8988T (cell line): ENCODE measurements around the gene JAK3.

Experiments used
- DNase-seq: peaks from one replicate; pipeline ENCODE4 v3.0.0; 2011

Gene JAK3

DNA sequence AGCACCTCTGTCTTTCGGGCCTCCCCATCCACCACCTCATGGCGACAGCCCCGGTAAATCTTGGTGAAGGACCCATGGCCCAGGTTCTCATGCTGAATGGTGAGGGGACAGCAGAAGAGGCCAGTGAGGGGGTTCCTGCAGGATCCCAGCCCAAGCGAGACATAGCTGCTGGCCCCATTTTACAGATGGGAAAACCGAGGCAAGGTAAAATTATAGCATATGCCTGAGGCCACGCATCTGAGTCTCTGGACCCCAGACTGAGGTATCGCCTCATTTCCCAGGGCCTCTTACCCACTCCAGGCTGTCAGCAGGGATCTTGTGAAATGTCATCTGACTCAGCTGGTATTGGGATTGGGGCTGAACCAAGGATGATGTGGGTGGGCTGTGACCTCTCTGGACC lies 9.8 kb downstream of the JAK3 start:
- no peak for DNase-seq

DNA sequence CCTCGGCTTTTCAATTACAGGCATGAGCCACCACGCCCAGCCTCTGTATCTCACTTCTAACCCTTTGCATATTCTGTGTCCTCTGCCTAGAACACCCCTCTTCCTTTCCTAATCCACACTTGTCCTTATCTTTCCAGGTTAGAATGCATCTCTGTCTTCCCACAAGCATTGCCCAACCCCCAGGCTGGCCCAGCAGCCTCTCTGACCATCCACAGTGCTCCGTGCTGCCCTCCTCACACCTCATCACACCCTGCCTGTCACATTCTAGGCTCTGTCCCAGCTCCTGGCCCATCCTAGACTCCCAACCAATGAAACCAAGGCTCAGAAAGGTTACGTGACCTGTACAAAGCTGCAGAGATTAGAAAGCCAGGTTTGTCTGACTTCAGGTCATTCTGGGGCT lies 11.3 kb downstream of the JAK3 start:
- no peak for DNase-seq

DNA sequence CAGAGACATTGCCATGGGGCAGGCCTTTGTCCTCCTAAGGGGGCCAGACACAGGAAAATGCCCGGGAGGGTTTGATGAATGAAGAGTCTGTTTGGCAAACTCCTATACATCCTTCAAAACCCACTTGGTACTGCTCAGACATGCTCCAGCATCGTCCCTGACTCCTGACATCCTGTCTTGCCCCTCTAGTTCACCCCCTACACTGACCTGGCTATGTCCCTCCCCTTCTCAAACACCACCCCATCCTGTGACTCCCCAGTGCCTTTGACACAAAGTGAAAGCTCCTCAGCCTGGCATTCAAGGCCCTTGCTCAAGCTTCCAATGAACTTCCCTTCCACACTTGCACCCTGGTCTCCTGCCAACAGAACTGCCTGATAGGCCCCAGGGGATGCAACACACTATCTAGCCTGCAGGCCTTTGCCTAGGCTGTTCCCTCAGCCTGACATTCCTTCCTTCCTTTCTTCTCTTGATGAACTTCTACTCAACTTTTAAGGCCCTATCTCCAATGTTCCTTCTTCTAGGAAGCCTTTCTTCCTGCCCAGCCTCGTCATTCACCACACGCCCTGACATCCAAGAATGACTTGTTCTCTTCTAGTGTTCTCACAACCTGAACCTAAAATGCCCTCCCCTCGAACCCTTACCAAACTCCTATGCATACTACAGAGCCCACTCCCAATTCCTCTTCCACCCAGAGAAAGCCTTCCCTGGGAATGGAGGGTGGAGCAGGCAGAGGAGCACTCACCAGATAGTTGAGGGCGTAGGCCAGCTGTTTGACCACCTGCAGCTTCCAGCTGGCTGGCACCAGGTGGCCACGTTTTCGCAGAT lies 12.4 kb downstream of the JAK3 start:
- DNase-seq, result no peak

DNA sequence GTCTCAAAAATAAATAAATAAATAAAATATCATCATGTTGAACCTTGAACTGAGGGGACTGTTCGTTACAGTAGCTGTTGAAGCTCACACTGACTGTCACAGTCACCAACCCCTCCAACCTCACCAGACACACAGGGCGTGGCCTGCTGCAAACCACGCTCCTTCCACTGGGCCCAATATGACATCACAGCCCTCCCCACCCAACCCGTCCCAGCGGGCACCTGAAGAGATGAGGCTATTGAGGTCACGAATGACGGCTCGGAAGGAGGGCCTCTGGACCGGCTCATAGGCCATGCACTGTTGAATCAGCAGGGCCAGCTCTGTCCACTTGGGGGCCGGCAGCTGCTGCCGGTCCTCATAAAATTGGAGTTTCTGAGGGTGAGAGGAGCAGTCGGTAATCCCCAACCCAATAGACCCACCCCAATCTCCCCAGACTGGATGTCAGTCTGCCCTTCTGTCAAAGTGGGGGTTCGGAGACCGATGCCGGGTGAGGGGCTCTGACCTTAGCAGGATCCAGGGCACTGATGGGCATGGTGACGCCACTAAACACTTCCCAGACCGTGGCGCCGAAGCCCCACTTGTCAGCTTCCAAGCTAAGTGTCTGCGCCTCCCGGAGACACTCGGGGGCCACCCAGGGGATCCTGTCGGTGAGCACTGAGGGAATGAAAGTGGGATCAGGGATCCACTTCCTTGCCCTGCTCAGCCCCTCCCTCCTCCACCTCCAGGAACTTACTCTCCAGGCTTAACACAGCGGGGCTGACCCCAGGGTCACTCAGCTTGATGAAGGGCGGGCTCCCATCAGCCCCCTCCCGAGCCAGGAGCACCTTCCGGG lies 13.2 kb downstream of the JAK3 start:
- no peak for DNase-seq

DNA sequence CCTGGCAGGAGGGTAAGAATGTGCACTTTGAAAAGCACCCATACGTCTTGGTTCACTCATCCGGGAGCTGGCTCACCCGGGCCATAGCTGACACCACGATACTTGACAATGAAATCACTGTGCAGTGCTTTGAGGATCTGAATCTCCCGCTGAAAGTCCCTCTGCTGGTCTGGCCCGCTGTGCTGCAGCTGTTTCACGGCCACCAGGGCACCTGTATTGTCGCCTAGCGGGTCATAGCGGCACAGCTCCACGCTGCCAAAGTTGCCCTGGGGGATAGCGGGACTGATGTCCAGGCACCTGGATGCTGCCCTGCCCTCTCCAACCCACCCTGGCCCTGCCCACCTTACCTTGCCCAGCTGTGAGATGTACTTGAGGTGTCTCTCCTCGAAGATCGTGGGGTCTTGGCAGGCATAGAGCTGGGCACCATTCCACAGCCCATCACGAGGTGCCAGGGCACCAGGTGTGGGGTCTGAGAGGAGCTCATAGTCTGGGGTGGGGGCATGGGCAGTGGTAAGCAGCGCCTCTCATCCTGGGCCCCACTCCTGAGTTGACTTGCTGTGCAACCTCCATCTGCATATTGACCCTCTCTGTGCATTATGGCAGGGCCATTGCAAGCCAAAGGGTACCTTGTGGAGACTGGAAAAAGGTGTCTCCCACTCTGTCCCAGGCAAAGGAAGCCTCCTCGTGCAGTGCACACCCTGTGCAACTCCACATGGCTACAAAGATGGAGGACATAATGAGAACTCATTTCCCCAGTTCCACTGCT lies 15.2 kb downstream of the JAK3 start:
- no peak for DNase-seq

DNA sequence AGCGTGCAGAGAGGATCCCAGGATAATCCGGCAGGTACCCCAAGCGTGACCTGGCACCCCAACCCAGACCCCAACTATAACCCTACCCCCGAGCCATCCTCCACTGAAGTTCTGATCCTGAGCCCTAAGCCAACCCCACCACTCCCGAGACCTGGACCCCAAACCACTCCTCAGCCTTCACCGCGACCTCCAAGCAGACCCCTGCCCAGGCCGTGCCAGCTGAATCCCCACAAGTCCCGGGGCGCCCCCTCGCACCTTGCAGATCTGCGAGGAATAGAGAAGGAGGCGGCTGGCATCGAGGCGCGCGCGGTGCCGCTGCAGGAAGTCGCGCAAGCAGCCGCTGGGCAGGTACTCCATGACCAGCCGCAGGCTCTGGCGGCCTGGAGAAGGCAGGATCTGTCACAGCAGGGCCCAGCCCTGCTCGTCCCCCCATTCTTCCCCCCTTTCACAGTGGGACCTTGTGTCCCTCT lies 16.3 kb downstream of the JAK3 start:
- no peak for DNase-seq

GRCh38 chr19:17830567-17831418 lies 17.0 kb downstream of the JAK3 start:
- DNase-seq, result peak; percentile 95

DNA sequence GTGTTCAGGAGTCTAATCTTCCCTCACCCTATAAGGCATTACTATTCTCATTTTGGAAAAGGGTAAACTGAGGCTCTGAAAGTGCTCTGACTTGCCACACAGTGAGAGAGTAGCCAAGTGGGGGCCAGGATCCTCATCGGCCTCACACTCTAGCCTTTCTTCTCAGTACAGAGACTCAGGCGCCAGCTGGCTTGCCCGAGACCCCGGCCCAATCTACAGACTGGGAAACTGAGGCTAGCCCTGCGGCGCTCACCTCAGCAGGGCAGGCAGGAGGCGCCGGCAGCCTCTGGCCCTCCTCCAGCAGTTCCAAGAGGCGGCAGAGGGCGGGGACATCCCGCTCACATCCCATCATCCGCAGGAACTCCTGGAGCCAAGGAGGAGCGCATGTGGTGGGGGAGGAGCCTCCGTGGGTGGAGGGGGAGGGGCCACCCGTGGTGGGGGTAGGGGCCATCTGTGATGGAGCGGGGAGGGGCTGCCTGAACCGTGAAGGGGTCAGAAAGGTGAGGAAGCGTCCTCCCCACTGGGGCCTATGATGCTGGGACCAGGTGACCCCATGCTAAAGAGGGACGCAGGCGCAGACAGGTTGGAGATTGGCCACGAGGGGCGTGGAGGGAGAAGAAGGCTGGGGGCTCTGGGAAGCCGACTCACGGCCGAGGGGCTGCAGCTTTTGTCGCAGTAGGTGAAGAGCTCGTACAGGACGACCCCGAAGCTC lies 17.8 kb downstream of the JAK3 start:
- DNase-seq, result peak; percentile 81

- no peak for DNase-seq
Measured at GRCh38 chr19:17826508-17827056, 21.2 kb downstream of the JAK3 start.

GRCh38 chr19:17824339-17824738 lies 23.4 kb downstream of the JAK3 start:
- no peak for DNase-seq

DNA sequence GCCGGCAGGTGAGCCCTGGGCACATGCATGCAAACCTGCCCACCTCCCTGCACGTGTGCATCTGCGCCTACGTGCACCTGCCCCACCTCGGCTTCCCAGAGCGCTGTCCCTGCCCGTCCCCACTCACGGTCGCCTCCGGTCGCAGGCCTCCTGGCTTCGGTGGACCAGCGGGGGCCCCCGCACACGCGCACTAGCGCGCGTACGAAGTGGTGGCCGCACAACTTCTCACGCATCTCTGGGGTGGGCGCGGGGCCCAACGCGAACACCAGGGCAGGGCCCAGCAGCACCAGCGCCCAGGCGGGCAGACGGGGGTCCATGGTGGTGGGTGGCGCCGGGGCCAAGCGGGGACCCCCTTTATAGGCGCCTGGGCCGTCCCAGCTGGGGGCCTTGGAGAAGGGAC lies 26.6 kb downstream of the JAK3 start, which contains the start of gene INSL3:
Gene INSL3, minus strand, starts transcription at position 330 of the 400 bp plus-strand sequence. Its CDS starts 13 bp downstream, at position 317.
- DNase-seq, result no peak

DNA sequence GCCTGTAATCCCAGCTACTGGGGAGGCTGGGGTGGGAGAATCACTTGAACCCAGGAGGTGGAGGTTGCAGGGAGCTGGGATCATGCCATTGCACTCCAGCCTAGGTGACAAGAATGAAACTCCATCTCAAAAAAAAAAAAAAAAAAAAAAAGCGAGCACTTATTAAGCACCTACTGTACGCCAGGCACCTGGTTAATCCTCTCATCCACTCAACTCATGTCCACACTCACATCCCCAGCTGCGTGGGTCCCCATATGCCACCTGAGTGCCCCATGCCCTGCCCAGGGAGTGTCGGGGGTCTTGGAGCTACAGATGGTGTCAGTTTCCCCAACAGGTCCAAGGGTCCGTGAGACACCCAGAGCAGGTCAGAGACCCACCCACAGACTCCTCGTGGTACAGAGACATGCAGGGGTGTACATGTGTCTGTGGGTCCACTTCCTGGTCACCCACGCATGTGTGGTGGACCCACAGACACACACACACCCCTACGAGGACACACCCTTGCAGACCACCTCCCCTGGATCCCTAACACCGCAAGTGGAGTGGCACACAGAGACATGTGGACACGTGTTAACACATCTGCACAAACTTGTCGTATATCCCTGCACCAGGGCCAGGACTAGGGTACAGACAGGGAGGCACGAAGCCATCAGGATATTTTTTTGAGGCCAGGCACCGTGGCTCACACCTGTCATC lies 30.0 kb downstream of the JAK3 start:
- DNase-seq, result no peak

DNA sequence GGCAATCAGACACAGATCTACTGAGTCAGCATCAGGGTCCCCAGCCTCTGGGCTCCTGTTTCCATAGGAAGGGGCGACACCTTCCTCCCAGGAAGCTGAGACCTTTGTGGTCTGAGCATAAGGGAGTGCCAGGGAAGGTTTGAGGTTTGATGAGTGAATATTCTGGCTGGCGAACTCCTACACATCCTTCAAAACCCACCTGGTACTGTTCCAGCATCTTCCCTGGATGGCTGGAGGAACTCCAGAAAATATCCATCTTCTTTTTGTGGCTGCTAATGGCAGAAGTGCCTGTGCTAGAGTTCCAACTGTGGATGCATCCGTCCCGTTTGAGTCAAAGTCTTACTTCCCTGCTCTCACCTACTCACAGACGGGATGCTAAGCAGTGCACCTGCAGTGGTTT lies 35.7 kb downstream of the JAK3 start:
- DNase-seq, result no peak

- DNase-seq, result no peak
Measured at GRCh38 chr19:17811681-17812080, 36.1 kb downstream of the JAK3 start.

GRCh38 chr19:17811103-17811502 lies 36.7 kb downstream of the JAK3 start:
- DNase-seq, result no peak

GRCh38 chr19:17807731-17808316 lies 40.0 kb downstream of the JAK3 start:
- DNase-seq, result no peak

DNA sequence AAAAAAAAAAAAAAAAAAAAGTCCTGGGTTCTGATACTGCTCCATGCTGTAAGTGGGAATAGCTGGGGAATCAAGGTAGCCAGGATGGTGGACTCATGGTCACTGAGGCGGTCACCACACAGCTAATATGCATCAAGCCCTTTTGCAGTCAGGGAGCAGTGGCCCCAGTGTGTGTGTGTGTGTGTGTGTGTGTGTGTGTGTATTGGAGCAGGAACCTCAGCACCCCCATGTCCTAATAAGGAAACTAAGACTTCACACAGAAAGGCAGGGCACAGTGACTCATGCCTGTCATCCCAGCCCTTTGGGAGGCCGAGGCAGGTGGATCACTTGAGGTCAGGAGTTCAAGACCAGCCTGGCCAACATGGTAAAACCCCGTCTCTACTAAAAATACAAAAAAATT lies 40.8 kb downstream of the JAK3 start:
- no peak for DNase-seq

DNA sequence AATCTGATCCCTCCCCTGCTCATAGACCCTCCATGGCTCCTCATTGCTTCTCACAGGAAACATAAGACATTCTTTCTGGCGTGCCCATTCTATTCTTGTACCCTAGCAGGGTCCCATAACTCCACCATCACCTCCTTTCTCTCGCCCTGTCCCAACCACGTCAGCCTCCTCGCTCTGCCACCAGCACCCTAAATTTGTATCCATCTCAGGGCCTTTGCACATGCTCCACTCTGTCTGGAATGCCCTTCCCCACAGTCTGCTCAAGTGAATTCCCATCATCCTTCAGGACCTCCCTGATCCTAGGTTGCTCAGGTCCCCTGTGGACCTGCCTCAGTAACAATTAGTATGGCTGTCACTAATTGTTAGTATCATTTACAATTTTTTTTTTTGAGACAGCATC lies 42.4 kb downstream of the JAK3 start:
- no peak for DNase-seq

DNA sequence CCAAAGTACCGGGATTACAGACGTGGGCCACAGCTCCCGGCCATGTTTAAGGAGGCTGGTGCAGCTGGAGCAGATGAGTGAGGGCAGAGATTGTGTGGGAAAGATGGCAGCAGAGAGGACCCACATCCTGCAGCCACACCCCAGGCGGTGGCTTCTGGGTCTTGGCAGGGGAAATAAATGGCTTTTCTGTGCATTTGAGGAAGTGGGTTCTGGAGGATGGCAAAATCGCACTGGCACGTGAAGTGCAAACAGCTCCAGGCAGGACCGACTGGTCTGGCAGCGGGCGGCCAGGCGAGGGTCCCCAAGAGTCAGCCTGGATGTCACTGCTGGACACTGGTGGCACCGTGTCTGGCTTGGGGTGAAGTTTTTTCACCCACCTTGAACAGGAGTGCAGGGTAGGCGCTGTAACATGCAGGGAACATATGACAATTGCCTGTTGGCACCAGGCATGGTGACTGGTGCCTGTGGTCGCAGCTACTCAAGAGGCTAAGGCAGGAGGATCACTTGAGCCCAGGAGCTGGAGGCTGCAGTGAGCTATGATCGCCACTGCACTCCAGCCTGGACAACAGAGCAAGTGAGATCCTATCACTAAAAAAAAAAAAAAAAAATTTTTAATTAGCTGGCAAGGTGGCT lies 44.4 kb downstream of the JAK3 start:
- no peak for DNase-seq
